ENCODE data around the gene CD83.
"Not testable (repeated sequence)": the region's sequence is repeated elsewhere in the genome, so short reads cannot be mapped to it uniquely, and the experiment has no call there.

Gene CD83

GRCh38 chr6:14117158-14118090, at the start of gene CD83:
Gene CD83 (plus strand): TSS chr6:14117772. CDS start chr6:14117812, 40 bp downstream.
- DNase-seq = peak; percentile 74

GRCh38 chr6:14068133-14068532, 49.4 kb upstream of the CD83 start:
- DNase-seq = no peak

GRCh38 chr6:14068623-14069022, 48.9 kb upstream of the CD83 start:
- no peak for DNase-seq

GRCh38 chr6:14070457-14070856, 47.1 kb upstream of the CD83 start:
- no peak for DNase-seq

- no peak for DNase-seq
Observed at GRCh38 chr6:14072084-14072483, 45.5 kb upstream of the CD83 start.

GRCh38 chr6:14073561-14074354, 43.8 kb upstream of the CD83 start:
- DNase-seq = not testable (repeated sequence)

- DNase-seq = no peak
Observed at GRCh38 chr6:14074476-14075094, 43.0 kb upstream of the CD83 start.

GRCh38 chr6:14075095-14075503, 42.5 kb upstream of the CD83 start:
- no peak for DNase-seq

- DNase-seq = no peak
Observed at GRCh38 chr6:14077193-14077867, 40.2 kb upstream of the CD83 start.

GRCh38 chr6:14079433-14079832, 38.1 kb upstream of the CD83 start:
- no peak for DNase-seq

GRCh38 chr6:14079971-14080370, 37.6 kb upstream of the CD83 start:
- no peak for DNase-seq

- no peak for DNase-seq
Observed at GRCh38 chr6:14081126-14081525, 36.4 kb upstream of the CD83 start.

- DNase-seq = no peak
Observed at GRCh38 chr6:14082771-14083170, 34.8 kb upstream of the CD83 start.

- DNase-seq = no peak
Observed at GRCh38 chr6:14083262-14083661, 34.3 kb upstream of the CD83 start.

- no peak for DNase-seq
Observed at GRCh38 chr6:14083751-14084150, 33.8 kb upstream of the CD83 start.

GRCh38 chr6:14084388-14084787, 33.2 kb upstream of the CD83 start:
- DNase-seq = no peak

- no peak for DNase-seq
Observed at GRCh38 chr6:14085176-14085787, 32.3 kb upstream of the CD83 start.

- no peak for DNase-seq
Observed at GRCh38 chr6:14086701-14087100, 30.9 kb upstream of the CD83 start.

GRCh38 chr6:14088600-14089192, 28.9 kb upstream of the CD83 start:
- DNase-seq = no peak

- DNase-seq = no peak
Observed at GRCh38 chr6:14089224-14089623, 28.3 kb upstream of the CD83 start.

- DNase-seq = no peak
Observed at GRCh38 chr6:14091339-14091978, 26.1 kb upstream of the CD83 start.

Data from right forelimb (tissue), 1 donor.